HAP-1 (cell line): ENCODE results near the gene PDE4C.
A peak's percentile ranks its signal among the peaks of the same experiment; 100 is the strongest.

Source experiments
- DNase-seq, 2 experiments: peaks; one replicate each; pipeline ENCODE4 v3.0.0-alpha.2; 2016 to 2020; ENCODE audit warnings: low spot score in 2 of 2
- H3K27me3 ChIP-seq: fragments of 250-450 bp; sonication (Bioruptor Pico); 2 replicates; pipeline ENCODE4 v1.5.1; 2020; ENCODE audit warnings: low read depth, mild to moderate bottlenecking, moderate library complexity
- H3K36me3 ChIP-seq: fragments of 250-450 bp; sonication (Bioruptor Pico); replicated peaks from 2 replicates; pipeline ENCODE4 v1.5.1; 2020; ENCODE audit warnings: mild to moderate bottlenecking
- H3K4me1 ChIP-seq: fragments of 250-450 bp; sonication (Bioruptor Pico); 2 replicates; pipeline ENCODE4 v1.5.1; 2020; ENCODE audit warnings: mild to moderate bottlenecking
- H3K4me3 ChIP-seq: fragments of 250-450 bp; sonication (Bioruptor Pico); 2 replicates; pipeline ENCODE4 v1.5.1; 2020; ENCODE audit warnings: mild to moderate bottlenecking, moderate library complexity
- H3K9me3 ChIP-seq: fragments of 250-450 bp; sonication (Bioruptor Pico); 2 replicates; pipeline ENCODE4 v1.5.1; 2020; ENCODE audit warnings: mild to moderate bottlenecking, moderate library complexity
- in situ Hi-C: fragments of 300-500 bp; cut with MboI; formaldehyde crosslinking; loops from 3 replicates; pipeline ENCODE4 v1.14.3; 2020; ENCODE audit warnings: low sequenced_read_pairs, inconsistent platforms, mixed read lengths

The PDE4C gene

GRCh38 chr19:18208098-18208951 is 17.9 kb downstream of the PDE4C start:
- H3K4me3 ChIP-seq: no peak overlapping the region
- no peaks in the 10 kb centered on the region for H3K27me3 ChIP-seq
- no peaks in the 10 kb centered on the region; the same call in 1 of the 2 replicates for H3K36me3 ChIP-seq
- in situ Hi-C loops: no loop called here
- H3K4me1 ChIP-seq: peaks cover 14% of the 10 kb centered on the region
- DNase-seq: peak in 1 of 2 experiments; percentile 67
- no peaks in the 10 kb centered on the region for H3K9me3 ChIP-seq

GRCh38 chr19:18206018-18206417 is 20.2 kb downstream of the PDE4C start:
- peak overlapping the region; percentile 45 for H3K4me3 ChIP-seq
- H3K4me1 ChIP-seq: peaks cover 20% of the 10 kb centered on the region
- in situ Hi-C loops: no loop called here
- H3K9me3 ChIP-seq: no peaks in the 10 kb centered on the region
- no peaks in the 10 kb centered on the region for H3K27me3 ChIP-seq
- H3K36me3 ChIP-seq: peaks cover 12% of the 10 kb centered on the region
- DNase-seq: peak in 1 of 2 experiments; percentile 52

- Histone ChIP-seq H3K9me3 (no peaks in the 10 kb centered on the region), H3K27me3 (no peaks in the 10 kb centered on the region), H3K4me3 (peak overlapping the region; percentile 45), H3K4me1 (peaks cover 20% of the 10 kb centered on the region), H3K36me3 (peaks cover 18% of the 10 kb centered on the region)
- in situ Hi-C loops: no loop called here
- DNase-seq: peak; percentile 24 to 78
Observed at GRCh38 chr19:18205200-18205892, 20.9 kb downstream of the PDE4C start.

- in situ Hi-C loops: no loop called here
- Histone ChIP-seq H3K4me3 (peak overlapping the region; percentile 45), H3K9me3 (no peaks in the 10 kb centered on the region), H3K4me1 (peaks cover 20% of the 10 kb centered on the region), H3K27me3 (no peaks in the 10 kb centered on the region), H3K36me3 (peaks cover 26% of the 10 kb centered on the region)
- peak in 1 of 2 experiments; percentile 47 for DNase-seq
Observed at GRCh38 chr19:18204394-18205199, 21.6 kb downstream of the PDE4C start.

- Histone ChIP-seq H3K4me3 (peak within 1 kb of the TSS; percentile 90), H3K9me3 (no peaks in the 10 kb centered on the region), H3K36me3 (peaks cover 32% of the 10 kb centered on the region), H3K4me1 (peaks cover 20% of the 10 kb centered on the region), H3K27me3 (no peaks in the 10 kb centered on the region)
- in situ Hi-C loops: no loop called here
- DNase-seq: peak; percentile 99
Observed at GRCh38 chr19:18203863-18204393, 22.3 kb downstream of the PDE4C start, which contains the start of gene RAB3A. Gene RAB3A (minus strand): TSS chr19:18204042. CDS start chr19:18202740, 1,302 bp downstream.

GRCh38 chr19:18203408-18203862 is 22.8 kb downstream of the PDE4C start:
- Histone ChIP-seq H3K36me3 (peaks cover 37% of the 10 kb centered on the region), H3K4me1 (peaks cover 20% of the 10 kb centered on the region), H3K9me3 (no peaks in the 10 kb centered on the region), H3K4me3 (peak overlapping the region; percentile 90), H3K27me3 (no peaks in the 10 kb centered on the region)
- in situ Hi-C loops: no loop called here
- no peak for DNase-seq

GRCh38 chr19:18202778-18203407 is 23.3 kb downstream of the PDE4C start:
- no peaks in the 10 kb centered on the region for H3K27me3 ChIP-seq
- peak; percentile 41 to 69 for DNase-seq
- H3K9me3 ChIP-seq: no peaks in the 10 kb centered on the region
- peaks cover 43% of the 10 kb centered on the region for H3K36me3 ChIP-seq
- in situ Hi-C loops: no loop called here
- H3K4me3 ChIP-seq: peak overlapping the region; percentile 90
- H3K4me1 ChIP-seq: peaks cover 18% of the 10 kb centered on the region

GRCh38 chr19:18202397-18202777 is 23.9 kb downstream of the PDE4C start:
- Histone ChIP-seq H3K9me3 (no peaks in the 10 kb centered on the region), H3K4me3 (peak overlapping the region; percentile 90), H3K27me3 (no peaks in the 10 kb centered on the region), H3K4me1 (peaks cover 18% of the 10 kb centered on the region), H3K36me3 (peaks cover 44% of the 10 kb centered on the region)
- DNase-seq: no peak
- in situ Hi-C loops: no loop called here

- H3K9me3 ChIP-seq: no peaks in the 10 kb centered on the region
- H3K4me1 ChIP-seq: peaks cover 14% of the 10 kb centered on the region
- peaks cover 58% of the 10 kb centered on the region for H3K36me3 ChIP-seq
- in situ Hi-C loops: no loop called here
- no peak for DNase-seq
- no peak overlapping the region for H3K4me3 ChIP-seq
- H3K27me3 ChIP-seq: no peaks in the 10 kb centered on the region
Observed at GRCh38 chr19:18198374-18198773, 27.9 kb downstream of the PDE4C start.

- in situ Hi-C loops: no loop called here
- Histone ChIP-seq H3K4me3 (no peak overlapping the region), H3K9me3 (no peaks in the 10 kb centered on the region), H3K4me1 (peaks cover 13% of the 10 kb centered on the region), H3K27me3 (no peaks in the 10 kb centered on the region), H3K36me3 (peaks cover 61% of the 10 kb centered on the region)
- DNase-seq: no peak
Observed at GRCh38 chr19:18197941-18198340, 28.3 kb downstream of the PDE4C start.

- Histone ChIP-seq H3K36me3 (peaks cover 58% of the 10 kb centered on the region), H3K4me3 (no peak overlapping the region), H3K4me1 (peaks cover 8% of the 10 kb centered on the region), H3K9me3 (no peaks in the 10 kb centered on the region), H3K27me3 (no peaks in the 10 kb centered on the region)
- DNase-seq: no peak
- in situ Hi-C loops: no loop called here
Observed at GRCh38 chr19:18197306-18197705, 28.9 kb downstream of the PDE4C start.

GRCh38 chr19:18196511-18196845 is 29.8 kb downstream of the PDE4C start:
- Histone ChIP-seq H3K36me3 (peaks cover 50% of the 10 kb centered on the region), H3K4me1 (peaks cover 11% of the 10 kb centered on the region), H3K4me3 (no peak overlapping the region), H3K9me3 (no peaks in the 10 kb centered on the region), H3K27me3 (no peaks in the 10 kb centered on the region)
- no peak for DNase-seq
- in situ Hi-C loops: no loop called here
